ENCODE results near the gene ALKBH2.

Gene ALKBH2
- long read RNA-seq, transcript ALKBH2-201 (4 exons, 1,030 nt): minor isoform, 9 of 47 reads
- long read RNA-seq, transcript ALKBH2-202 (4 exons, 1,159 nt): major isoform, 30 of 47 reads
- long read RNA-seq, partial matches to known transcripts: 4 of 47 reads
- long read RNA-seq, other reads (novel, unspliced or antisense): 2 of 47 reads

GRCh38 chr12:109093022-109093918, at the start of gene ALKBH2:
TSS of gene ALKBH2 (minus strand) at chr12:109093472. CDS start at chr12:109092786, 686 bp downstream.
- Histone ChIP-seq H3K4me3 (replicated peaks; ENCODE audit: insufficient read depth, low read length) (peak within 1 kb of the TSS; percentile 54), H3K27me3 (ENCODE audit: insufficient read depth, poor library complexity, severe bottlenecking) (no peaks in the 10 kb centered on the region), H3K27ac (replicated peaks) (peak within 1 kb of the TSS; percentile 59)
- peak; percentile 87 to 92 for DNase-seq (ENCODE audit: low read depth in 1 of 2, low spot score in 1 of 2)
- no peak for TF ChIP-seq REST (IDR thresholded peaks at IDR 0.05; ENCODE audit: insufficient replicate concordance, low read depth)
- TF ChIP-seq POLR2AphosphoS5 (IDR thresholded peaks at IDR 0.05; ENCODE audit: low read depth): peak; percentile 85
- TF ChIP-seq SPI1 (IDR thresholded peaks at IDR 0.05; ENCODE audit: borderline replicate concordance, low read depth): no peak; the same call in 1 of the 2 replicates
- peak; percentile 72 for TF ChIP-seq GABPA (IDR thresholded peaks at IDR 0.05; ENCODE audit: low read depth)
- TF ChIP-seq CTCF (IDR thresholded peaks at IDR 0.05; ENCODE audit: insufficient read depth, low read length): peak; percentile 93

- DNase-seq (ENCODE audit: low read depth in 1 of 2, low spot score in 1 of 2): no peak
- Histone ChIP-seq H3K27ac (replicated peaks) (no peak overlapping the region), H3K4me3 (replicated peaks; ENCODE audit: insufficient read depth, low read length) (no peak overlapping the region), H3K27me3 (ENCODE audit: insufficient read depth, poor library complexity, severe bottlenecking) (peaks cover 3% of the 10 kb centered on the region)
- TF ChIP-seq GABPA (IDR thresholded peaks at IDR 0.05; ENCODE audit: low read depth): no peak
- TF ChIP-seq POLR2AphosphoS5 (IDR thresholded peaks at IDR 0.05; ENCODE audit: low read depth): no peak
- no peak for TF ChIP-seq SPI1 (IDR thresholded peaks at IDR 0.05; ENCODE audit: borderline replicate concordance, low read depth)
- no peak for TF ChIP-seq CTCF (IDR thresholded peaks at IDR 0.05; ENCODE audit: insufficient read depth, low read length)
- TF ChIP-seq REST (IDR thresholded peaks at IDR 0.05; ENCODE audit: insufficient replicate concordance, low read depth): no peak
Measured at GRCh38 chr12:109140560-109140959, 47.3 kb upstream of the ALKBH2 start.

GRCh38 chr12:109139791-109140190, 46.5 kb upstream of the ALKBH2 start:
- Histone ChIP-seq H3K27me3 (ENCODE audit: insufficient read depth, poor library complexity, severe bottlenecking) (peaks cover 3% of the 10 kb centered on the region), H3K4me3 (replicated peaks; ENCODE audit: insufficient read depth, low read length) (no peak overlapping the region), H3K27ac (replicated peaks) (no peak overlapping the region)
- no peak for TF ChIP-seq GABPA (IDR thresholded peaks at IDR 0.05; ENCODE audit: low read depth)
- TF ChIP-seq REST (IDR thresholded peaks at IDR 0.05; ENCODE audit: insufficient replicate concordance, low read depth): no peak
- TF ChIP-seq SPI1 (IDR thresholded peaks at IDR 0.05; ENCODE audit: borderline replicate concordance, low read depth): no peak
- no peak for TF ChIP-seq POLR2AphosphoS5 (IDR thresholded peaks at IDR 0.05; ENCODE audit: low read depth)
- no peak for TF ChIP-seq CTCF (IDR thresholded peaks at IDR 0.05; ENCODE audit: insufficient read depth, low read length)
- DNase-seq (ENCODE audit: low read depth in 1 of 2, low spot score in 1 of 2): no peak

Data from HL-60 (cell line).